WERI-Rb-1 (cell line): Measurements from ENCODE around the gene DOCK8.

ENCODE experiments used
- DNase-seq: peaks from one replicate; pipeline ENCODE4 v3.0.0-alpha.2; 2020
- H3K27ac ChIP-seq: fragments of 250-450 bp; sonication (Bioruptor Pico); 2 replicates; pipeline ENCODE4 v1.5.1; 2020; ENCODE audit warnings: mild to moderate bottlenecking, moderate library complexity
- H3K27me3 ChIP-seq: fragments of 250-450 bp; sonication (Bioruptor Pico); 2 replicates; pipeline ENCODE4 v1.5.1; 2021; ENCODE audit warnings: mild to moderate bottlenecking, low read depth, moderate library complexity; ENCODE audit not compliant: insufficient read depth, severe bottlenecking
- H3K36me3 ChIP-seq: fragments of 250-450 bp; sonication (Bioruptor Pico); 2 replicates; pipeline ENCODE4 v1.5.1; 2020; ENCODE audit warnings: mild to moderate bottlenecking, moderate library complexity
- H3K4me3 ChIP-seq: 2 replicates; pipeline ENCODE4 v1.5.1; 2011; ENCODE audit warnings: low read depth, mild to moderate bottlenecking, control low read depth, low read length
- H3K9me3 ChIP-seq: fragments of 250-450 bp; sonication (Bioruptor Pico); 2 replicates; pipeline ENCODE4 v1.5.1; 2021; ENCODE audit warnings: mild to moderate bottlenecking, moderate library complexity; ENCODE audit not compliant: severe bottlenecking
- CTCF ChIP-seq: IDR thresholded peaks from 2 replicates; pipeline ENCODE4 v1.5.1; 2011; ENCODE audit warnings: low read depth, mild to moderate bottlenecking, control low read depth, inconsistent platforms, low read length

The DOCK8 gene

GRCh38 chr9:462606-463005 is 247.9 kb downstream of the DOCK8 start:
- no peak for DNase-seq
- H3K27ac ChIP-seq: no peak overlapping the region
- peaks cover 15% of the 10 kb centered on the region for H3K36me3 ChIP-seq
- H3K27me3 ChIP-seq: no peaks in the 10 kb centered on the region
- TF ChIP-seq CTCF: no peak
- H3K4me3 ChIP-seq: no peak overlapping the region
- H3K9me3 ChIP-seq: no peaks in the 10 kb centered on the region

- no peak overlapping the region for H3K4me3 ChIP-seq
- no peak overlapping the region for H3K27ac ChIP-seq
- H3K27me3 ChIP-seq: no peaks in the 10 kb centered on the region
- TF ChIP-seq CTCF: no peak
- H3K9me3 ChIP-seq: no peaks in the 10 kb centered on the region
- DNase-seq: no peak
- peaks cover 13% of the 10 kb centered on the region for H3K36me3 ChIP-seq
Observed at GRCh38 chr9:463455-464171, 248.9 kb downstream of the DOCK8 start.

GRCh38 chr9:466747-467146 is 252.1 kb downstream of the DOCK8 start:
- Histone ChIP-seq H3K27ac (no peak overlapping the region), H3K9me3 (no peaks in the 10 kb centered on the region), H3K27me3 (no peaks in the 10 kb centered on the region), H3K4me3 (no peak overlapping the region), H3K36me3 (peaks cover 13% of the 10 kb centered on the region)
- no peak for DNase-seq
- no peak for TF ChIP-seq CTCF

GRCh38 chr9:468766-469426 is 254.2 kb downstream of the DOCK8 start:
- peaks cover 12% of the 10 kb centered on the region for H3K36me3 ChIP-seq
- no peak for DNase-seq
- peak overlapping the region; percentile 64 for H3K27ac ChIP-seq
- no peaks in the 10 kb centered on the region for H3K27me3 ChIP-seq
- no peak for TF ChIP-seq CTCF
- no peaks in the 10 kb centered on the region for H3K9me3 ChIP-seq
- peak overlapping the region; percentile 64 for H3K4me3 ChIP-seq

GRCh38 chr9:469672-470551 is 255.2 kb downstream of the DOCK8 start:
- Histone ChIP-seq H3K4me3 (peak overlapping the region; percentile 68), H3K27me3 (no peaks in the 10 kb centered on the region), H3K27ac (peak overlapping the region; percentile 85), H3K9me3 (no peaks in the 10 kb centered on the region), H3K36me3 (peaks cover 4% of the 10 kb centered on the region)
- peak; percentile 94 for DNase-seq
- TF ChIP-seq CTCF: no peak
